Measurements from ENCODE around the gene STIP1.

STIP1 gene

DNA sequence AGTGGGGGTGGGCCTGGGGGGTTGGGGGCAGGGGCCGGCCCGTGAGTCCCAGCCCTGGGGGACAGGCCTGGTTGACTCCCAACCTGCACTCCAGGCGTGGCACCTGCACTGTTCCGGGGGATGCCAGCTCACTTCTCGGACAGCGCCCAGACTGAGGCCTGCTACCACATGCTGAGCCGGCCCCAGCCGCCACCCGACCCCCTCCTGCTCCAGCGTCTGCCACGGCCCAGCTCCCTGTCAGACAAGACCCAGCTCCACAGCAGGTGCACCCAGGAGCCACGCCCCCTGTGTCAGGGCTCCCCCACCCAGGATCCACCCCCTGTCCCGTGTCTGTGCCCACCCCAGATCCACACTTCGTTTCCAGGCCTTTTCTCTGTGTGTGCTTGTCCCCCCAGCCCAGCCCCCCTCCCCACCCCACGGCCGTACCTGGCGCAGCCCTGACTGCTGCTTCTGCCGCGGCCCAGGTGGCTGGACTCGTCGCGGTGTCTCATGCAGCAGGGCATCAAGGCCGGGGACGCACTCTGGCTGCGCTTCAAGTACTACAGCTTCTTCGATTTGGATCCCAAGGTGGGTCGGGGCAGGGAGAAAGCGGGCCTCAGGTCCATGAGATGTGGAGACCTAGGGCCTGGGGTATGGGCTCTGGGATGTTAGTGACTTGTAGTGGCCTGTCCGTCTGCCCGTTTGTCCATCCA, 25.4 kb downstream of the STIP1 start:
- Histone ChIP-seq H2AFZ (ENCODE audit: low read depth, low read length) (no peak overlapping the region), H3K4me1 (ENCODE audit: low read length) (peaks cover 22% of the 10 kb centered on the region), H3K9me3 (ENCODE audit: insufficient read depth, low read length) (no peaks in the 10 kb centered on the region), H3K4me2 (ENCODE audit: low read length) (no peak overlapping the region), H4K20me1 (ENCODE audit: insufficient read depth, low read length) (no peaks in the 10 kb centered on the region), H3K9ac (ENCODE audit: low read length) (no peak overlapping the region), H3K4me3 (ENCODE audit: low read length) (no peak overlapping the region), H3K36me3 (replicated peaks; ENCODE audit: low read depth, low read length) (peaks cover 51% of the 10 kb centered on the region), H3K27me3 (ENCODE audit: low read depth, low read length) (no peaks in the 10 kb centered on the region), H3K79me2 (ENCODE audit: low read length) (peaks cover 21% of the 10 kb centered on the region), H3K27ac (ENCODE audit: low read length) (no peak overlapping the region)
- no peak for TF ChIP-seq EZH2phosphoT487 (IDR thresholded peaks at IDR 0.05; ENCODE audit: low read depth)
- TF ChIP-seq, protein P1, sequence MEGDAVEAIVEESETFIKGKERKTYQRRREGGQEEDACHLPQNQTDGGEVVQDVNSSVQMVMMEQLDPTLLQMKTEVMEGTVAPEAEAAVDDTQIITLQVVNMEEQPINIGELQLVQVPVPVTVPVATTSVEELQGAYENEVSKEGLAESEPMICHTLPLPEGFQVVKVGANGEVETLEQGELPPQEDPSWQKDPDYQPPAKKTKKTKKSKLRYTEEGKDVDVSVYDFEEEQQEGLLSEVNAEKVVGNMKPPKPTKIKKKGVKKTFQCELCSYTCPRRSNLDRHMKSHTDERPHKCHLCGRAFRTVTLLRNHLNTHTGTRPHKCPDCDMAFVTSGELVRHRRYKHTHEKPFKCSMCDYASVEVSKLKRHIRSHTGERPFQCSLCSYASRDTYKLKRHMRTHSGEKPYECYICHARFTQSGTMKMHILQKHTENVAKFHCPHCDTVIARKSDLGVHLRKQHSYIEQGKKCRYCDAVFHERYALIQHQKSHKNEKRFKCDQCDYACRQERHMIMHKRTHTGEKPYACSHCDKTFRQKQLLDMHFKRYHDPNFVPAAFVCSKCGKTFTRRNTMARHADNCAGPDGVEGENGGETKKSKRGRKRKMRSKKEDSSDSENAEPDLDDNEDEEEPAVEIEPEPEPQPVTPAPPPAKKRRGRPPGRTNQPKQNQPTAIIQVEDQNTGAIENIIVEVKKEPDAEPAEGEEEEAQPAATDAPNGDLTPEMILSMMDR (IDR thresholded peaks at IDR 0.05; ENCODE audit: low read depth, low read length), result no peak

DNA sequence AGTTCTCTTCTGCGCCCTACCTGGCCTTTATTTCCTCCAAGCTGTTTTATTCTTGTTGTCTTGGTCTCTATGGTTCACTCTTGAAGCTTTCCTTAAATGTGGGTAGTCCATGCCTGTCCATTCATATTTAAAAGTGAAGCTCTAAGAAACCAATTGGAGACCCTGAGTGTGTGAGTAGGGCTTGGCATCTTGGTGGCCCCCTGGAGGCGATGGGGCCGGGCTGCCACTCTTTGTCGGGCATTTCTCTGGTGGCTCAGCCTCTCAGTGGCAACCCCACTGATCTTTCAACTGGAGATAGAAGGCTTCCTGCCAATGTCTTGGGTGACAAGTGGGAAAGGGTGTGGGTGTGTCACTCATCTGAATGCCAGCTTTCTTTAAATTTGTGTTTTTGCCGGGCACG, 30.9 kb downstream of the STIP1 start:
- Histone ChIP-seq H3K36me3 (replicated peaks; ENCODE audit: low read depth, low read length) (peaks cover 55% of the 10 kb centered on the region), H2AFZ (ENCODE audit: low read depth, low read length) (no peak overlapping the region)

DNA sequence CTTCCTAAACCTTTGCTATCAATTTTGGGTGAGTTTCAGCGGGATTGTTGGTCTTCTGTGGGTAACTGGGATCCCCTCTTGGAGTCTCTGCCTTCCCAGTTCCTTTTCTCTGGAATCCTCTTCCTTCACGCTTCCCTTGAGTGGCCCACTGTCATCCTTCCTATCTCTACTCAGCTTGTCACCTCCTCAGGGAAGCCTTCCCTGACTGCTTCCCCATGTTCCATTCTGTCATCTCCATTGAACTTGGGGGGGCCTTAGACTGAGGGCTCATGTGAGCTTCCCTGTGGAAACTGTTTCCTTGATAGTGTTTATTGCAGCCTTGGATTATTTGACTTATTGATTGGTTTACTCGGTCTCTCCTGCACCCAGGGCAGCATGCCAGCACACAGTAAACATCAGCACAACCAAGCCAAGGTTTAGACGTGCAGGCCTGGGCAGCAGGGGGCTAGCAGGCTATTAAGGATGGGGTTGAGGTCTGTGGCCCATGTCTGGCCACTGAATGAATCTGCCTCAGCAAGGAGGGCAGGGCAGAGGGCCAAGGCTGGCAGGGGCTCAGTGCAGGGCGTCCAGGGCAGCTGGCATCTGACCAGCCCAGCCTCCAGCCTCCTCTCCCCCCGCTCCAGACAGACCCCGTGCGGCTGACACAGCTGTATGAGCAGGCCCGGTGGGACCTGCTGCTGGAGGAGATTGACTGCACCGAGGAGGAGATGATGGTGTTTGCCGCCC, 32.8 kb downstream of the STIP1 start:
- H3K36me3 ChIP-seq (replicated peaks; ENCODE audit: low read depth, low read length), result peaks cover 50% of the 10 kb centered on the region
- no peaks in the 10 kb centered on the region for H3K9me3 ChIP-seq (ENCODE audit: insufficient read depth, low read length)
- no peaks in the 10 kb centered on the region for H4K20me1 ChIP-seq (ENCODE audit: insufficient read depth, low read length)
- H3K4me3 ChIP-seq (ENCODE audit: low read length), result no peak overlapping the region
- no peak overlapping the region for H3K4me2 ChIP-seq (ENCODE audit: low read length)
- no peak overlapping the region for H2AFZ ChIP-seq (ENCODE audit: low read depth, low read length)
- no peaks in the 10 kb centered on the region for H3K79me2 ChIP-seq (ENCODE audit: low read length)
- no peaks in the 10 kb centered on the region for H3K27me3 ChIP-seq (ENCODE audit: low read depth, low read length)
- H3K4me1 ChIP-seq (ENCODE audit: low read length), result peaks cover 5% of the 10 kb centered on the region; the same call in 1 of the 2 replicates
- H3K27ac ChIP-seq (ENCODE audit: low read length), result no peak overlapping the region
- no peak overlapping the region for H3K9ac ChIP-seq (ENCODE audit: low read length)
- TF ChIP-seq, protein P1 (IDR thresholded peaks at IDR 0.05; ENCODE audit: low read depth, low read length), result no peak
- TF ChIP-seq EZH2phosphoT487 (IDR thresholded peaks at IDR 0.05; ENCODE audit: low read depth), result no peak

More for the DNA sequence above, 30.9 kb downstream of the STIP1 start:
- Histone ChIP-seq H3K9ac (ENCODE audit: low read length) (no peak overlapping the region), H3K4me1 (ENCODE audit: low read length) (peaks cover 5% of the 10 kb centered on the region; the same call in 1 of the 2 replicates), H3K27ac (ENCODE audit: low read length) (no peak overlapping the region), H3K9me3 (ENCODE audit: insufficient read depth, low read length) (no peaks in the 10 kb centered on the region), H3K4me2 (ENCODE audit: low read length) (no peak overlapping the region), H4K20me1 (ENCODE audit: insufficient read depth, low read length) (no peaks in the 10 kb centered on the region), H3K27me3 (ENCODE audit: low read depth, low read length) (no peaks in the 10 kb centered on the region), H3K4me3 (ENCODE audit: low read length) (no peak overlapping the region), H3K79me2 (ENCODE audit: low read length) (no peaks in the 10 kb centered on the region)
- TF ChIP-seq, protein P1 (IDR thresholded peaks at IDR 0.05; ENCODE audit: low read depth, low read length), result no peak
- TF ChIP-seq EZH2phosphoT487 (IDR thresholded peaks at IDR 0.05; ENCODE audit: low read depth), result no peak

DNA sequence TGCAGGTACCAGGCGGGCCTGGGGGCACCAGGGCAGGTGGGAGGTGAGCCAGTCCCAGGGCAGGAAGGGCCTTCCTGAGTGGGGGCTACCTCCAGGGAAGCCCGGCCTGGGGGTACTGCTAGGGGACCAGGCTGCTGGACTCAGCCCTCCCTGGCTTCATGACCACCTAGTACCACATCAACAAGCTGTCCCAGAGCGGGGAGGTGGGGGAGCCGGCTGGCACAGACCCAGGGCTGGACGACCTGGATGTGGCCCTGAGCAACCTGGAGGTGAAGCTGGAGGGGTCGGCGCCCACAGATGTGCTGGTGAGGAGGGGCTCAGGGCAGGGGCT, 33.3 kb downstream of the STIP1 start:
- Histone ChIP-seq H3K9me3 (ENCODE audit: insufficient read depth, low read length) (no peaks in the 10 kb centered on the region), H4K20me1 (ENCODE audit: insufficient read depth, low read length) (no peaks in the 10 kb centered on the region), H2AFZ (ENCODE audit: low read depth, low read length) (no peak overlapping the region), H3K27ac (ENCODE audit: low read length) (no peak overlapping the region), H3K9ac (ENCODE audit: low read length) (no peak overlapping the region), H3K4me2 (ENCODE audit: low read length) (no peak overlapping the region), H3K4me1 (ENCODE audit: low read length) (peaks cover 5% of the 10 kb centered on the region; the same call in 1 of the 2 replicates), H3K36me3 (replicated peaks; ENCODE audit: low read depth, low read length) (peaks cover 47% of the 10 kb centered on the region), H3K79me2 (ENCODE audit: low read length) (no peaks in the 10 kb centered on the region), H3K4me3 (ENCODE audit: low read length) (no peak overlapping the region), H3K27me3 (ENCODE audit: low read depth, low read length) (no peaks in the 10 kb centered on the region)
- no peak for TF ChIP-seq EZH2phosphoT487 (IDR thresholded peaks at IDR 0.05; ENCODE audit: low read depth)
- TF ChIP-seq, protein P1 (IDR thresholded peaks at IDR 0.05; ENCODE audit: low read depth, low read length), result no peak
